Measurements from ENCODE around the gene MLYCD. TPM values are rescaled to one million over a fixed set of nuclear protein-coding genes. Genes with fewer than 3 reads are reported as not detected.

The MLYCD gene
- total RNA-seq, 2 experiments from 2014 or later = 3.3 to 3.8 TPM

DNA sequence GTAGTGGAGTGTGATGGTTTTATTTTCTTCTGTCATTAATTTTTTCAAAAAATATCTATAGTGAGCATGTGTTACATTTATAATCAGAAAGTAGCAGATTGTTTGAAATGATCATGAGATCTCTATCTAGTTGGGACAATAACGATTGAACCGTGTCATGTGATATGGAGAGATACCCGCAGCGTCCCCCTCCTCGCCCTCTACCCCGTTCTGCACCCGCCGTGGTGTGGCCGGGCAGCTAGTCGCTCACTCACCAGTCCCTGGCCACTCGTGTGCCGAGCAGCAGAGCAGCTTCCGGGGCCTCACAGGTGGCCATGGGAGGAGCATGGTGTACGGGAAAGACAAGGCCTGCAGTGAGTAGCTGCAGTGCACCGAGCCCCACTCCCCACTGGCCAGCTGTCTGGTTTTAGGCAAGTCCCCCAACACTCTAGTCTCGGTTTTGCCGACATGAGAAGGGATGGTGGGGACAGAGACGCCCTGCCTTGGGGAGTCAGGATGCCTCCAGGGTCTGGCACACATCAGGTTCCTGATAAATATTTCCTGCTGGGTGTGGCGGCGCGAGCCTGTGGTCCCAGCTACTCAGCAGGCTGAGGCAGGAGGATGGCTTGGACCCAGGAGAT lies 15.3 kb downstream of the MLYCD start:
- DNase-seq (no peak), ATAC-seq (no peak)
- ChIA-PET POLR2A (interaction anchor here (0.7 kb wide), 1 partner anchor 15 kb away, joined by 3 read pairs; the partner anchor contains the start of gene MLYCD), CTCF (interaction anchor here (1.0 to 1.5 kb wide), 2 partner anchors 12 to 13 kb away, joined by 4 to 6 read pairs; no protein-coding TSS in a partner anchor)
- Mint-ChIP-seq H3K27me3 (no peaks in the 10 kb centered on the region), H3K36me3 (ENCODE audit: low read depth) (peaks cover 42% of the 10 kb centered on the region), H3K4me1 (no peaks in the 10 kb centered on the region), H3K9me3 (ENCODE audit: low read depth) (no peaks in the 10 kb centered on the region), H3K4me3 (no peak overlapping the region), H3K27ac (no peak overlapping the region)
- intact Hi-C loops (cut with DNase I, micrococcal nuclease) = no loop called here

DNA sequence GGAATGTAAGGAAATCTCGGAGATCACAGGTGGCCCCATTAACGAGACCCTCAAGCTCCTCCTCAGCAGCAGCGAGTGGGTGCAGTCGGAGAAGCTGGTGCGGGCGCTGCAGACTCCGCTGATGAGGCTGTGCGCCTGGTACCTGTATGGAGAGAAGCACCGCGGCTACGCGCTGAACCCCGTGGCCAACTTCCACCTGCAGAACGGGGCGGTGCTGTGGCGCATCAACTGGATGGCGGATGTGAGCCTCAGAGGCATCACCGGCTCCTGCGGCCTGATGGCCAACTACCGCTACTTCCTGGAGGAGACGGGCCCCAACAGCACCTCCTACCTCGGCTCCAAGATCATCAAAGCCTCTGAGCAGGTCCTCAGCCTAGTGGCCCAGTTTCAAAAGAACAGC lies 16.2 kb downstream of the MLYCD start:
- no peak overlapping the region for H3K4me3 Mint-ChIP-seq
- DNase-seq (no peak), ATAC-seq (no peak)
- no peak overlapping the region for H3K27ac Mint-ChIP-seq
- H3K9me3 Mint-ChIP-seq (ENCODE audit: low read depth) = no peaks in the 10 kb centered on the region
- H3K4me1 Mint-ChIP-seq = no peaks in the 10 kb centered on the region
- ChIA-PET CTCF (interaction anchor here (1.0 to 1.5 kb wide), 2 partner anchors 11 to 12 kb away, joined by 4 to 6 read pairs; no protein-coding TSS in a partner anchor), POLR2A (no interaction called here)
- H3K27me3 Mint-ChIP-seq = no peaks in the 10 kb centered on the region
- intact Hi-C loops (cut with DNase I, micrococcal nuclease) = no loop called here
- H3K36me3 Mint-ChIP-seq (ENCODE audit: low read depth) = peaks cover 41% of the 10 kb centered on the region

DNA sequence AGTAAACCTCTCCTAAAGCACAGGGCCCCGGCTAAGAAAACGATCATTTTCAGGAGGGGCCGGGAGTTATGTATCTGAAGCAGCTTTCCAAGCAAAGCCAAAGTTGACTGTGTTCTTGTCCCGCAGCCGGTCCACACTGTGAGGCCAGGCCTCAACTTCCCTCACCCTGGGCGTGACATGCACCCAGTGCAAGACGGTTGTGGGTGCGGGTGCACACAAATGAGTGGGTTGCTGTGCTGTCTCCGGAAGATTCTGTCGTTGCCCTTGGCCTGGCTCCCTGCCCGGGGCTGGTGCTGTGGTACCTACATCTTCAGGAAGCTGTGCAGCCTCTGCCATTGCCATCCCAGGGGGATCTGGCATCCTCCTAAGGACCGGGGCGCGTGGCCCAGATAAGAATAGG lies 16.6 kb downstream of the MLYCD start:
- H3K4me3 Mint-ChIP-seq = no peak overlapping the region

DNA sequence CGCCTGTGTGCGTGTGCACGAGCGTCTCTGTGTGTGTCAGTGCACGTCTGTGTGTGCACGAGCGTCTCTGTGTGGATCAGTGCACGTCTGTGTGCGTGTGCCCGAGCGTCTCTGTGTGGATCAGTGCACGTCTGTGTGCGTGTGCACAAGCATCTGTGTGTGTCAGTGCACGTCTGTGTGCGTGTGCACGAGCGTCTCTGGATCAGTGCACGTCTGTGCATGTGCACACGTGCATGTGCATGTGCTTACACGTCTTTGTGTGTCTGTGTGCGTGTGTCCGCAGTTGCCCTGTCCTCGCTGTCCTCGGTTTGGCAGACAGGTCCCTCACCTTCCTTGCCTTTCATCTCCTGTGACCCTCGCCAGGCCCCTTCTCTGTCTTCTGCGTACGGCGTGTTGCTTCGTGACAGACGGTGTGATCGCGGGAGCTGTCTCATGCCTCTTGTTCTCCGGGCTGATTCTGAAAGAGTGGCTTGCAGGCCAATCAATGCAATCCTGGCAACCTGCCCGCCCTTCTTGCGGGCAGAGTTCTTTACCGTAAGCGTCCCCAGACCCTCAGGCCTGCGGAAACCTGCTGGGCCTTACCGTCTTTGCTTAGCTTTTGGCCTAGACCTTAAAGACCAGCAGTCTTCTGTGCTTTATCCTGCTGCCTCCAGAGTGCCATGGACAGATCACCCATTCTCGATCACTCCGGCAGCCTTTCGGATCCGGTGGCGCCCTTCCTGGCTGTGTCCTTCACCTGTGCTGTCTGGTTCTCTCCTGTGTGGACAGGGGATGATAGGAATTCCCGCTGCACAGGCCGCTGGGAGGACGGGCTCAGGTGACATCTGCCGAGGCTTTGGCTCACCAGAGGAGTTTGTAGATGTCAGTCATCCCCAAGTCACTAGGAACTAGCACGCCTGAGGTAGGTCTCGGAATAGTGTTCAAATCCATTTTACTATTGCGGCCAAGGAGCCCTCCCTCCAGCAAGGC lies 18.5 kb downstream of the MLYCD start:
- H3K36me3 Mint-ChIP-seq (ENCODE audit: low read depth) = peaks cover 35% of the 10 kb centered on the region
- CTCF ChIA-PET = no interaction called here
- ATAC-seq (no peak), DNase-seq (no peak)
- H3K27me3 Mint-ChIP-seq = no peaks in the 10 kb centered on the region
- H3K27ac Mint-ChIP-seq = no peak overlapping the region
- intact Hi-C loops (cut with DNase I, micrococcal nuclease) = no loop called here
- H3K9me3 Mint-ChIP-seq (ENCODE audit: low read depth) = no peaks in the 10 kb centered on the region
- H3K4me1 Mint-ChIP-seq = no peaks in the 10 kb centered on the region
- no peak overlapping the region for H3K4me3 Mint-ChIP-seq
- POLR2A ChIA-PET = no interaction called here

More for the DNA sequence above, 16.6 kb downstream of the MLYCD start:
- Mint-ChIP-seq H3K4me1 (no peaks in the 10 kb centered on the region), H3K27me3 (no peaks in the 10 kb centered on the region), H3K27ac (no peak overlapping the region), H3K9me3 (ENCODE audit: low read depth) (no peaks in the 10 kb centered on the region), H3K36me3 (ENCODE audit: low read depth) (peaks cover 40% of the 10 kb centered on the region)
- DNase-seq (no peak), ATAC-seq (no peak)
- ChIA-PET CTCF (no interaction called here), POLR2A (no interaction called here)
- intact Hi-C loops (cut with DNase I, micrococcal nuclease) = no loop called here

DNA sequence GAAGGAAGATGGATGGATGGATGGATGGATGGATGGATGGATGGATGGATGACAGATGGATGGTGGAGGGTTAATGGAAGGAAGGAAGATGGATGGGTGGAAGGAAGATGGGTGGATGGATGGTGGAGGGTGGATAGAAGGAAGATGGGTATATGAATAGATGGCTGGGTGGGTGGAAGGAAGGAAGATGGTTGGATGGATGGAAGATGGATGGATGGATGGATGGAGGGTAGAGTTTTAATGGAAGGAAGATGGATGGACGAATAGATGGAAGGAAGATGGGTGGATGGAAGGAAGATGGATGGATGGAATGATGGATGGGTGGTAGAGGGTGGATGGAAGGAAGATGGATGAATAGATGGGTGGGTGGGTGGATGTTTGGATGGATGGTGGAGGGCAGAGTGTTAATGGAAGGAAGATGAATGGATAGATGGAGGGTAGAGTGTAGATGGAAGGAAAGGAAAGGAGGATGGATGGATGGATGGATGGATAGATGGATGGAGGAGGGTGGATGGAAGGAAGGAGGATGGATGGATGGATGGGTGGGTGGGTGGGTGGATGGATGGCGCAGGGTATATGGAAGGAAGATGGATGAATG lies 22.1 kb downstream of the MLYCD start:
- DNase-seq = no peak
- ChIA-PET POLR2A (no interaction called here), CTCF (interaction anchor here (0.7 kb wide), 1 partner anchor 165 kb away, joined by 5 read pairs; no protein-coding TSS in a partner anchor)
- Mint-ChIP-seq H3K9me3 (ENCODE audit: low read depth) (no peaks in the 10 kb centered on the region), H3K36me3 (ENCODE audit: low read depth) (peaks cover 27% of the 10 kb centered on the region), H3K27me3 (no peaks in the 10 kb centered on the region), H3K4me1 (no peaks in the 10 kb centered on the region), H3K27ac (no peak overlapping the region), H3K4me3 (no peak overlapping the region)
- intact Hi-C loops (cut with DNase I, micrococcal nuclease) = no loop called here
- ATAC-seq = no peak

DNA sequence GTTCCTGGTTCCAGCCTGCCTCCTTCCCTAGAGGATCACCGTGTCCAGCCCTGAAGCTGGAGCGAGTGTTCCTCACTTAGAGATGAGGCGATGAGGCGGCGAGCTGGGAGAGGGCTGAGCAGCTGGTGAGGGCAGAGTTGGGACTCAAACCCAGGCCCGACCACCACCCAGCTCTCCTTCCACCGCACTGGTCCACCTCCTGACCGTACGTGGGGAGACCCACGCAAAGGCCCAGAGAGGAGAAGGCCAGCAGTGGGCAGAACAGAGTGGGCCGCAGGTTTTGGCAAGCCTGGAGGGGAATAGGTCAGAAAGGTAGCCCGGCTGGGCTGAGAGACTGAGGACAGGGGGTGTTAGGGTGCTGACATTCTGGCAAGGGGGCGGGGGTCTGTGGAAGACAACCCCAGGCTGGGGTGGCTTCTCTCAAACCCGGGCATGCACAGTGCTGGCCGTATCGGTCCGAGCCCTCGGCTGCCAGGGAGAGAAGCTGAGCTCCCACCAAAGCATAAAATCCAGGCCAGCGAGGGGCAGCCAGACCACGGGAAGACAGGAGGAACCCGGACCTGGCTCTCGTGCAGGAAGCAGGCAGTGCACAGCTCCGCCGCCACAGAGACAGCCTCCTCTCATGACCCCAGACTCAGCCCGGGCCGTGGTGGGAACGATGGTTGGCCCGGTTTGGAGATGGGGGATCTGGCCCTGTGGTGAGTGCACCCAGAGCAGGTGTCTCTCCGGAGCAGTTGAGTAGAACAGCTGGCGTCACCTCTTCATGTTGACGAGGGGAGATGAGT lies 24.9 kb downstream of the MLYCD start:
- ATAC-seq = no peak
- Mint-ChIP-seq H3K4me3 (no peak overlapping the region), H3K36me3 (ENCODE audit: low read depth) (peaks cover 6% of the 10 kb centered on the region), H3K27ac (no peak overlapping the region), H3K27me3 (no peaks in the 10 kb centered on the region), H3K4me1 (no peaks in the 10 kb centered on the region), H3K9me3 (ENCODE audit: low read depth) (no peaks in the 10 kb centered on the region)
- intact Hi-C loops (cut with DNase I, micrococcal nuclease) = no loop called here
- DNase-seq = no peak
- POLR2A ChIA-PET = no interaction called here
- CTCF ChIA-PET = interaction anchor here (1.0 to 1.2 kb wide), 2 partner anchors 24 to 30 kb away, joined by 3 to 4 read pairs; no protein-coding TSS in a partner anchor

DNA sequence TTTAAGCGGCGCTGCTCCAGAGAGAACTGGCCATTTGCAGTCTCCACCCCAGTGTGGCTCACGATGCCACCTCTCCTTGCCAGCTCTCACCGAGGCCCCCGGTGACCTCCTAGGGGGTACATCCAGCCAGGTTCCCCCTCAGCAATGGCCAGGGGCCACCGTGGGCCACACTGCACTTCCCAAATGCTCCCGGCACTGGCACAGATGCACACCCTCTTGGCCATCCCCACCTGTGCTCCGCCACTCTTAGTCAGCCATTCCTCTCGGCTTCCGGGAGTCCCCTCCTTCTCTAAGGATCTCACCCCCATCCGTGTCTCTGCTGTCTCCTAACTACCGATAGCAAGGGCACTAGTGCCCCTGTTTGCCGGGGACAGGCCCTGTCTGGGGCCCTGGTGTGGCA lies 25.8 kb downstream of the MLYCD start:
- H3K9me3 Mint-ChIP-seq (ENCODE audit: low read depth) = no peaks in the 10 kb centered on the region
- CTCF ChIA-PET = no interaction called here
- POLR2A ChIA-PET = no interaction called here

DNA sequence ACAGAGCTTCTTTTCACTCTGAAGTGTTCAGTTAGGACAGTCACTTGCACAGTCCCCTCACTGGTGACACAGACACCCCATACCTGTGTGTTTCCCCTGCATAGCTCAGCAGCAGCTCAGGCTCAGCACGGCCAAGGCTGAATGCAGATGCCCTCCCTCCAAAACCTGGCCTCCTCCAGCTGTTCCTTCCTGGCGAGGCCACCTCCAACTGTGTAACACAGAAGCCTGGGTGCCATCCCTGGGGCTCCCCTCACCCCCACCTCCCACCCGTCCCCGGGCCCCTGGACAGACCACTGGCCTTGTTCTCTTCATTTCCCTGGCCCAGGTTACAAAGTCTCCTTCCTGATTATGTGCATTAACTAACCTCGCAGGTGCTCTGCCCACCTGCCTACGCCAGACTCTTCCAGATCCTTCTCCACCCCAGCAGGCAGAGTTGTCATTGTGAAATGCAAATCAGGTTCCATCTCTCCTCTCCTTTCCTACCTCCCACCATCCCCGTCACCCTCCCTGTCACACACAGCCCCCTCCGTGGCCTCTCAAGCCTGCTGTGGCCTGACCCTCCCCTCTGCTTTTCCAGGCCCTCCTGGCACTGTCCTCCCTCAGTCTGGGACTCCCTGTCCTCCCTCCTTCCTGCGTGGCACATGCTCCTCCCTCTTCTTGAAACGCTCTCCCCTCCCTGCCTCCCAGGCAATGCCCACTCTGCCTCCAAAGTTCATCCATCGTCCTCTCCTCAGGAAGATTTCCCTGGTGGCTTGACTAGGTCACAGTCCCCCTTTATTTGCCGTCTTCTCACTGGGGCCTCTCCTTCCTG lies 26.4 kb downstream of the MLYCD start:
- ATAC-seq = no peak
- POLR2A ChIA-PET = no interaction called here
- no peak overlapping the region for H3K27ac Mint-ChIP-seq

More for the DNA sequence above, 25.8 kb downstream of the MLYCD start:
- DNase-seq (no peak), ATAC-seq (no peak)
- Mint-ChIP-seq H3K27ac (no peak overlapping the region), H3K4me3 (no peak overlapping the region), H3K36me3 (ENCODE audit: low read depth) (peaks cover 2% of the 10 kb centered on the region), H3K4me1 (no peaks in the 10 kb centered on the region), H3K27me3 (no peaks in the 10 kb centered on the region)
- intact Hi-C loops (cut with DNase I, micrococcal nuclease) = no loop called here

DNA sequence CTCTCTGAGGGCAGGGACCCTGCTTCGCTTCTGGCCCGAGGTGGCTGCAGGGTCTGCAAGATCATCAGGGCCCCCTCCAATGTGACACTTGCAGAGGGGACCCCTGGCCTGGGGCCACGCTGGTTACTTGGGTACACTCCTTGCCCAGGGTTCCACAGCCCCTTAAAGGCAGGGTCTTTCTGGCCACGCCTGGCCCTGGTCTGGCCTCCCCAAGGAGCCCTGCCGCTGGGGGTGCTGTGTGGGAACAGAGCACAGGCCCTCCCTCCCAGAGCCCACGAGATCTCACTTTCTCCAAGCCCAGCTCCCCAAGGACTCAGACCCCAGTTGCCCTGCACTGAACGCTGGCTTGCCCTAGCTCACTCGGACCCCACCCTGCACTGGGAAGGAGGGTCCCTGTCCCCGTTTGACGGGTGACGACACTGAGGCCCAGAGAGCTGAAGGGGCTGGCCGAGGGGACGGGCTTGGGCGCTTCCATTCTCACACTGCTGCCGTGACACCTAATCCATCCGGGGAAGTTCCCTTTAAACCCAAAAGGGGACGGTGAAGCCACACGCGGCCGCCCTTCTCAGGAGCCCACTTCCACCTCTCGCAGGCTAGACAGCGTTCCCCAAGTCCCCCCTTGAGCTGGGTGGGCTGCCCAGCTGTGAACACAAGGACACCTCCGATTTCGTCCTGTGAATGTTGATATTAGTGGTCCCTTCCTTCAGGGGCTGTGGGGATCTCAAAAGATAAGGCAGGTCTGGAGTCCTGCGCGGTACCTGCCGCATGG lies 27.2 kb downstream of the MLYCD start:
- Mint-ChIP-seq H3K27me3 (no peaks in the 10 kb centered on the region), H3K36me3 (ENCODE audit: low read depth) (no peaks in the 10 kb centered on the region), H3K9me3 (ENCODE audit: low read depth) (no peaks in the 10 kb centered on the region), H3K4me1 (no peaks in the 10 kb centered on the region), H3K27ac (no peak overlapping the region), H3K4me3 (no peak overlapping the region)
- POLR2A ChIA-PET = no interaction called here
- ATAC-seq (no peak), DNase-seq (no peak)
- intact Hi-C loops (cut with DNase I, micrococcal nuclease) = loop anchor here in 1 of 2 experiments (1.0 kb wide), 1 partner anchor 139 kb away; no protein-coding TSS in a partner anchor
- CTCF ChIA-PET = interaction anchor here (0.6 to 2.6 kb wide), 10 partner anchors 10 to 204 kb away, joined by 3 to 9 read pairs (median 6); partner anchors contain the start of gene OSGIN1

More for the DNA sequence above, 26.4 kb downstream of the MLYCD start:
- intact Hi-C loops (cut with DNase I, micrococcal nuclease) = no loop called here
- no peaks in the 10 kb centered on the region for H3K27me3 Mint-ChIP-seq
- no peaks in the 10 kb centered on the region for H3K36me3 Mint-ChIP-seq (ENCODE audit: low read depth)
- DNase-seq = no peak
- CTCF ChIA-PET = interaction anchor here (1.0 to 2.6 kb wide), 2 partner anchors 11 kb away, joined by 6 to 9 read pairs; no protein-coding TSS in a partner anchor
- H3K9me3 Mint-ChIP-seq (ENCODE audit: low read depth) = no peaks in the 10 kb centered on the region
- no peaks in the 10 kb centered on the region for H3K4me1 Mint-ChIP-seq
- H3K4me3 Mint-ChIP-seq = no peak overlapping the region
